Measurements from ENCODE around the gene ARID1A.

GRCh38 chr1:26693599-26694572 is 1.9 kb upstream of the ARID1A start:
- TF ChIP-seq CTCF (IDR thresholded peaks at IDR 0.05): no peak
- peak in 2 of 3 donors; percentile 36 to 62 for TF ChIP-seq POLR2AphosphoS5 (IDR thresholded peaks at IDR 0.05)
